ENCODE data around the gene MDH1. TPM values are rescaled to one million over a fixed set of nuclear protein-coding genes. Genes with fewer than 3 reads are reported as not detected.
"Not testable (repeated sequence)": the region's sequence is repeated elsewhere in the genome, so short reads cannot be mapped to it uniquely, and the experiment has no call there.

Gene MDH1
- polyA plus RNA-seq, 10 donors, result 301 to 424 (median 365) TPM

DNA sequence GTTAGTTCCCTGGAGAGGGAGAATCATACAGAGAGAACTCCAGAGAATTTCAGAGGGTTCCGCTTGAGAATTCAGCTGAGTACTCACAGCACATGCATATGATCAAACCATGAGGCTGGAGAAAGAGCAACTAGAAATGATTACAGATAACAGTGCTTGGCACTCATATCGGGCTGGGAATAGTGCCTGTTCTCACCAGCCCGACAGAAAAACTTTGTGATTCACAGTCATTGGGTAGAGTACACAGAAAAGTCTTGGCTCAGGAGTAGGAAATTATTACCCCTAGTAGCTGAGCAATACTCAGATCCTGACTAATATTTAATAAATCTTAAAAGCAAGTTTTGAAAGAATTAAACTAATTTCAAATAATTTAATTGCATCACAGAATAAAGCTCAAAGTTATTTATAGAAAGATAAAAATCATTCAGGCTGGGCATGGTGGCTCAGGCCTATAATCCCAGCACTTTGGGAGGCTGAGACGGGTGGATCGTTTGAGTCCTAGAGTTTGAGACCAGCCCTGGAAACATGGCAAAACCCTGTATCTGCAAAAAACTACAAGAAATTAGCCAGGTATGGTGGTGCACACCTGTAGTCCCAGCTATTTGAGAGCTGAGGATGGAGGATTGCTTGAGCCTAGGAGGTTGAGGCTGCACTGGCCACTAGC is 7.3 kb upstream of the MDH1 start:
- peak in 1 of 3 donors; percentile 7 for DNase-seq

- no peak for DNase-seq
Observed at GRCh38 chr2:63582873-63583272, 5.9 kb upstream of the MDH1 start.

DNA sequence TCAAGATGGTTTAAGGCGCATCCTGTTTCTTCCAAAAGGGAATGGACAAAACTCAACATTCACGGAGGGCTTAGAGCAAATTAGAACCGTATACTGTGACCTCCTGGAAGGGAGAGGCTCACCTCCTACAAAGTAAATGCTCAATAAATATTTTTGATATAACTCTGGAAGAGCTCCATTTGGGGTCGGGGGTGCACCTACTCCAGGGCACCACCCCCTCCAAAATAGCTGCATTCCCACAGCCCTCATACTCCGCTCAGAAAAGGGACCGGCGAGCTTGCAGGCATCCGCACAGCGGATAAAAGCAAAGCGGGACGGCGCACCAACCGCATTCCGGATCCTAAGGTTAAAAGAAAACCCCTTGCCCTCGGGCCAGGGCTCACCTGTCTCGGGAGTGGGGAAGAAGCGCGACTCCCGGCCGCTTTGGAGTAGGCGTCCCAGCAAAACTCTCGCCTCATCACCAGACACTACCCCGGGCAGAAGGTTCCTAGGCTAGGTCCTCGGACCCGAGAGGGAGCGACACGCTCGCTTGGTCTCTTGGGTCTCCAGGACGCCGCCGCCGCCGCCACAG is 864 bp upstream of the MDH1 start:
- DNase-seq, result no peak

DNA sequence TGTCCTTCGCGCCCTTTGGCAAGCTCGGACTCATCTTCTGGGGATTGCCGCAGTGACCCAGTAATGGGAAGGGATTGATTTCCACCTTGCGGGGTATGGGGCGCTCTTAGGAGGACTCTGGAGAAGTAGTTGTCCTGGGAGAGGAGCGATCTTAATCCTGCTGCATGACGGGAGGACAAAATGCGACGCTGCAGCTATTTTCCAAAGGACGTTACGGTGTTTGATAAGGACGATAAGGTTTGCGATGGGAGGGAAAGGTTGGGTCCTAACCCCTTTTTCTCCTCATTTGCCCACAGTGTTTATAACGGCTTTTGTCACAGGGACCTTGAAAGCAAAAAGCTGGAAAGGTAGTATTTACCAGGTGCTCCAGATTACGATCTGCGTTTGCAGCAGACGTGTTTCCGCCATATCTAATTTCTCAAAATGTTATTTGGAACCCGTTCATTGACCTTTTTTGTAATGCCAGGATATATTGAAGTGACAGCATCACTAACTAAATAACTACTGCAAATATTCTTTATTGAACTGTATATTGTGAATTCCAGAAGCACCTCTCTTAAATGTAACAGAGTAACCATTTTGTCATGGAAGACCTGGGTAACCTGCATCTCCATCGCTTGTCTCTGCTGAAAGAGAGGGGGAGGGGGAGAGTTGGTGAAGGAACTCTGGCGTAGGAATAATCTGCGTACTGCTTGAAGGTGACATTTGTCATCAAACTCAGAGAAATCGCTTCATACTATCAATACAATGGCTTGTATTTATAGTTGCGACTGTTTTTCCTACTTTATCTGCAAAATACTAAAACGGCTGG is 590 bp downstream of the MDH1 start:
- DNase-seq, result no peak

DNA sequence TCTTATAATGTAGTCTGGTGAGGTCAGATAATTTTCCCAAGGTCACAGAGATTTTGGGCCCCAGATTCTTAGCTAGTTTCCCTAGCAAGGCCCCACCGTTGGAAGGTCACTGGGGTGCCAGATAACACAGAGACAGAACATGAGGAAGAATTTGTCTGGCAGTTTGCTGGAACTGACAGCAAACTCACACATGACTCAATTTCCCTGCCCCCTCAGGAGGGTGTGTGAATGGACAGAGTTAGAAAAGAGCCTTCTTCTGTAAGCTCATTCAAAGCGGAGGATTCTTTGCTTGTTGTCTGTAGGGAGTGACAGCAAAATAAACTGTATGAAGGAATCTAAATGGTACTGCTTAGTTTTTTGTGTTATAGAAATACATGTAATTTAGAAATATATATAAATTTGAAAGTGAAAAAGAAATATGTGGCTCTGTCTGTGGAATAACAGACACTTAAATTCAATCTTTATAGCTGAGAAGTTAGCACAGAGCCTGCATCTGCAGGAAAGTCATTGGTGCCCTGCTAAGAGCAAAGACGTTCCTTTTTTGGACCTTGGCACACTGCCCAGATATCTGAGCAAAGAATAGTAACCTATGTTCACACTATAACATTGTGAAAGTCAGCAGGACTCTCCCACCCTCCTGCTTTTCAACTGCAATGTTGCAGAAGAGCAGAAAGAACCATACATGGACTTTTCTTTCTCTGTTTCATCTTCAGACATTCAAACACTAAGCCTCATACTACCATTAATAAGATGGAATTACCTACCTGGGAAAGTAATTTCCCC is 2.1 kb downstream of the MDH1 start:
- peak in 2 of 3 donors; percentile 25 to 41 for DNase-seq

DNA sequence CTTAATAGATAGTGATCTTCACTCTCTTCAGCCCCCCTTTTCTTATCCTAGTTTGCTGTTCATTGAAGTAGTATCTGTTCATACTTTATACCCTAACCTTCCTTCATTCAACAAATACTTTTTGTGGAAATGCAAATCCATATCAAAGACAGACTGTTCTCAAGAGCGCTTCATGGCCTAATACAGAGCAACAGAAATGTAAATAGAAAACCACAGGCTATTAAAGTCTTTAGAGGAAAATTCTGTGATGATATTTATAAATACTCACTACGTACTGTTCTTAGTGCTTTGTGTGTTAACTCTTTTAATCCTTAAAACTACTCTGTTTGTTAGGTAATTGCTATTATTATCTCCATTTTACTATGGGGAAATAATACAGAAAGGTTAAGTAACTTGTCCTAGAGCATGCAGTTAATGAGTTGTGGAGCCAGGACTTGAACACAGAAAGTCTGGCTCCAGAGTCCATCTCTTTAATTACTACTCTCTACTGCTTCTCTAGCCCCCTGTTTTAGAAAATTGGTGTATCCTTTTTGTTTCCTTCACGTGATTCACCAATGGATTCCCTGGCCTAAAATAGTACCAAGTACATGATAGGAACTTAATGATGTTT is 2.9 kb downstream of the MDH1 start:
- DNase-seq, result no peak

- DNase-seq, result no peak
Observed at GRCh38 chr2:63594660-63595059, 5.9 kb downstream of the MDH1 start.

- DNase-seq, result no peak
Observed at GRCh38 chr2:63596401-63596883, 7.7 kb downstream of the MDH1 start.

DNA sequence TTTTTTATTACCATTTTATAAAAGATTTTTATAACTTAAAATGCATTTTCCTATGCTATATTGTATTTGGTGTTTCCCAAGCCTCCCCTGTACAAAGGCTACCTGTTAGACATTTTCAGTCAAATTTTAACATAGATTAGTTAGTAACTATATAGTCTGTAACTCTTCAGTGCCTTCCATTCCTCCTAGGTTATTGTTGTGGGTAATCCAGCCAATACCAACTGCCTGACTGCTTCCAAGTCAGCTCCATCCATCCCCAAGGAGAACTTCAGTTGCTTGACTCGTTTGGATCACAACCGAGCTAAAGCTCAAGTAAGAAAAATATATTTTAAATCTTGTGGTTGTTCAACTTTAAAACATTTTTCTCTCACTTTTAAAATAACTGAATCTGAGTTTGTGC is 10.2 kb downstream of the MDH1 start:
- no peak for DNase-seq

- no peak for DNase-seq
Observed at GRCh38 chr2:63600881-63601460, 12.2 kb downstream of the MDH1 start.

GRCh38 chr2:63604666-63605065 is 15.9 kb downstream of the MDH1 start:
- no peak for DNase-seq

DNA sequence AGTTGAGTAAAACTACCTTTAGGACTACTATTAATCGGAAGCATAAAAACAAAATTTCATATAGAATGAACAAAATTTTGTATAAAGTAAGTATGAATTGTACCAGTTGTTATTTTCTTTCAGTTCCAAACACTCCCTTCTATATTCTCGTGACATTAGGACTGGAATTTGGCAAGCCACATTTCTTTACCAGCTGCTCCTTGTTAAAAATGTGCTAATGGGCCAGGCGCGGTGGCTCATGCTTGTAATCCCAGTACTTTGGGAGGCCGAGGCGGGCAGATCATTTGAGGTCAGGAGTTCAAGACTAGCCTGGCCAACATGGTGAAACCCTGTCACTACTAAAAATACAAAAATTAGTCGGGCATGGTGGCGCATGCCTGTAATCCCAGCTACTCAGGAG is 20.1 kb downstream of the MDH1 start:
- not testable (repeated sequence) for DNase-seq

DNA sequence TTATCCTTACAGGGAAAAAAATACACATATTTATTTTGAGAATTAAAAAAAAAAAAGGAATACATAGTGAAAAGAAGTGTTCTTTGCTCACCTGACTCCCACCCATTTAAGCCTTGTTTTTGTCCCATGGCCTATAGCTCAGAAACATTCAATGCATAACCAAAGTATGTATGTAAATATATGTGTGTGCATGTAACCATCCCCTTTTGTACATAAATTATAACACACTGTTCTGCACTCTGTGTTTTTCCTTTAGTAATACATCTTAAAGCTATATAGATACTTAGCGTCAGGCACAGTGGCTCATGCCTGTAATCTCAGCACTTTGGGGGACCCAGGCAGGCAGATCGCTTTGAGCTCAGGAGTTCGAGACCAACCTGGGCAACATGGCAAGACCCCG is 21.8 kb downstream of the MDH1 start:
- no peak for DNase-seq

DNA sequence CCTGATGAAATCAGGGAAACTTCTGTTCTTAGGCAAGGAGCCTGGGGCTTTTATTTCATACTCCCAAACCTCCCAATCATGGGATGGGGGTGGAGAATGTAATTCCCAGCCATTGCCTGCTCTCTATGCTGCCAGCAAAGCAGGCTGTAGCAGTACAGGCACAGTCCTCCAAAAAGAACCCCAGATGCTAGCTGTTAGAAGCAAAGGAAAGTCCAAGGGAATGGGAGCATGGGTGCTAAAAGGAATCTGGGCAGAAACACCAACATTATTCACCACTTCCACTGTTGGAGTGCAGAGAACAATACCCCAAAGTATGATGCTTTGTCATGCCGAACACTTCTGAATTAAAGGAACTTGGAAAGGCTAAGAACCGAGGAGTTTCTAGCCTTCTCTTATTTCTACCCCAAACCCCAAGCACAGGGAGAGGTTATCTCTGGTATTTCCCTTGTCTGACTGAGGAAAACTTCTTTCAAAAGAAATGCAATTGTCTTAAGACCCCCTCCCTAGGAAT is 24.7 kb downstream of the MDH1 start:
- DNase-seq, result no peak

DNA sequence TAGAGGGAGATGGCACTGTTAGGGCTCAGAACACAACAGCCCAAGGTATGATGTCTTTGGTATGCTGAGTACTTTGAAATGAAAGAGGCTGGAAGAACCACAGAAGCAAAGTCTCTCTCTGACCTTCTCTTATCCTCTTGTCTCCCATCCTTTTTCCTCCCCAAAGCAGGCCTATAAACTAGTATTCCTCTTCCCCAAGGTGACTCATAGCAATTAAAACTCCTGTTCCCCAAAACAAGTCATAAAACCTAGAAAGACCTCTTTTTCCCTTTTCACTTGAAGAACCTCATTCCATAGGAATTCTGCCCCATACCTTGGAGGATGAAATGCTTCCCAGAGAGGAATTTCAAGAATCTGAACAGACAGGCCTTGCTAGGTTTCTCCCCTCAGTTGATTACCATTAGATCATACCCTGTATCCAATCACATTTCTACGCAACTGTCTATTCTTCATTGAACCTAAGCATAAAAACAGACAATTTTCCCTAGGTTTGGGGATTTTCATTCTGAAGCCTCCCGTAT is 25.7 kb downstream of the MDH1 start:
- peak in 1 of 3 donors; percentile 72 for DNase-seq

DNA sequence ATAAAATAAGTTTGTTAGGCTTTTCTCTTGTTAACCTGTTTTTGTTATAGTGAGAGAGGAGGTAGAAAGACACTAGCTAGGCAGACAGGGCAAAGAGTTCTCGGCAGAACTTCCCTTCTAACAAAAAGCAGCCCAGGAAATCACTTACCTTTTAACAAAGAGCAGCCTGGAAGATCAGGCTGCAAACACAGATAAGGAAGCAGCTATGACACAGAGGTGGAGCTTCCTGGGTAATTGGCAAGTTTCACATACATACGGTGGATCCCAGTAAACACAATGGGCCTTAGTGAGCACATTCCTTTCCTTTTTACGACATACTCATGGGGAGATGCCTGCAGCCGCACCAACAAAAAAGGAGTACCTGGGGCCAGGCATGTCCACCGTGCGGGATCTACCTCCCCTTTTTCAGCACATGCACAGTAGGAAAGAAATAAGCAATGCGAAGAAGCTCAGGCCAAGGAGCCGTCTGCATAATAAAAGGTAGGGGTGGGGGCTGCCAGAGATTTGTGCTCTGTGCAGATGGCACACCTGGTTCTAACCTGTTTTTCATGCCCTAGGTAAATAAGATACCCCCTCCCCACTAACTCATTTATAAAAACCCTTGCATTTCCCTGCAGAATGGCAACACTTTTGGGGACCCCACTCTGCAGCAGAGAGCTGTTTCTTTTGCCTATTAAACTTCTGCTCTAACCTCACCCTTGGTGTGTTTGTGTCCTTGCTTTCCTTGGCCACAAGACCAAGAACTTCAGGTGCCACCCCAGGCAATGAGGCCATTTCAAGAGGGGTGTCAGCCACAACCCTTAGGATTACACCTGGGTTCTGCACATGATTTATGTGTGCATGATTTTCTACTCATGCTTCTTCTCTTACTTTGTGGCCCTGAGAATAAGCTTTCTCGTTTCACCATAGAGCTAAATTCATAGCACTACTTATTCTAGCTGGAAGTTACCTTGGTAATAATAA is 26.5 kb downstream of the MDH1 start:
- no peak for DNase-seq

GRCh38 chr2:63617366-63617765 is 28.6 kb downstream of the MDH1 start:
- DNase-seq, result no peak

- no peak for DNase-seq
Observed at GRCh38 chr2:63619328-63619727, 30.6 kb downstream of the MDH1 start.

- no peak for DNase-seq
Observed at GRCh38 chr2:63622751-63623150, 34.0 kb downstream of the MDH1 start.

- not testable (repeated sequence) for DNase-seq
Observed at GRCh38 chr2:63623763-63624162, 35.0 kb downstream of the MDH1 start.

Measured in muscle of back (tissue), 11 donors.